Stimulated activated CD8-positive, alpha-beta memory T cell treated with anti-CD3 and anti-CD28 coated beads, Interleukin-4, amount 100 ng/mL, for 24 hours (primary cell): ENCODE measurements around the gene DCTD.

Experiments
- DNase-seq: peaks from one replicate; pipeline ENCODE4 v3.0.0-alpha.2; 2020; ENCODE audit warnings: low read depth

DCTD gene

GRCh38 chr4:182917182-182918043 is at the start of gene DCTD:
TSS of gene DCTD (minus strand) at chr4:182917386. CDS start at chr4:182915568, 1,818 bp downstream.
- peak; percentile 76 for DNase-seq

DNA sequence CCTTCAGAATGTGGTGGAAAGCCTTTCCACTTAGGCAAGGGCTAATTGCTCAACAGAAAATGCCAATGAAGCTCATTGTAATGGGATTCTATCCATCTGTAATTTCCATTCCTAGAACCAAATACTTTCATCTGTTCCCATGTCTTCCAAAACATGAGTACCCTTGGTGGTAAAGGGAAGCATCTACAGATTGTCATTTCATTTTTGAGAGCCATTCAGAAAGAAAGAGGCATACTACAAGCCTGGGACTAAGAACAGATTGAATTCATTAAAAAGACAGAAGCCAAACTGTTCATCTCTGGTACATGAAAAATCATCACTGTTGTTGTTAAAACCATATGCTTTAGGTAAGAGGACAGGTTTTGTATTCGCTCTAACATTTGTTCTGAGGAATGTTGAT is 43.6 kb upstream of the DCTD start:
- DNase-seq = no peak

GRCh38 chr4:182960228-182960627 is 43.0 kb upstream of the DCTD start:
- DNase-seq = no peak

- no peak for DNase-seq
Observed at GRCh38 chr4:182955411-182955810, 38.2 kb upstream of the DCTD start.

DNA sequence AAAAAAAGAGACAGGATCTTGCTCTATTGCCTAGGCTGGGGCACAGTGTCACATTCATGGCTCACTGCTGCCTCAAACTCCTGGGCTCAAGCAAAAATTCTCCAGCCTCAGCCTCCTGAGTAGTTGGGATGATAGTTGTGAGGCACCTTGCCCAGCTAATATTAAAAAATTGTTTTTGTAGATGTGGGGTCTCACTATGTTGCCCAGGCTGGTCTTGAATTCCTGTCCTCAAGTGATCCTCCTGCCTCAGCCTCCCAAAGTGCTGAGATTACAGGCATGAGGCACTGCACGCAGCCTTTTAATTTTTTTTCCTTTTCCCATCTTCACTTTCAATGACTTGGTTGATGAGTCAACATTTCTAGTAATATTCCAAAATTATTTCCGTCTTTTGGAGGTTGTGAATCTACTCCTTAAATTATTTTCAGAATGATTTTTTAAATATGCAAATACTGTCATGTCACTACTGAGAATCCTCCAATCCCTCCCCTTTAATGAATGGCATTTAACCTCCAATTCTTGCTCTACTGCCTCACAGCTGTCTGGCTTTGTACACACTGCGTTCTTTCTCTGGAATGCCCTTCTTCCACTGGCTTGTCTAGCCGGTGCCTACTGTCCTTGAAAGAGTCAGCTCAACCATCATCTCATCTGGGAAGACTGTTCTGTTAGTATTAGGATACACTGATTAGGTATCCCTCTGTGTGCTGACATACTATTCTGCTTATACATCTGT is 27.5 kb upstream of the DCTD start:
- no peak for DNase-seq

- DNase-seq = no peak
Observed at GRCh38 chr4:182939680-182940079, 22.5 kb upstream of the DCTD start.

- peak; percentile 57 for DNase-seq
Observed at GRCh38 chr4:182938205-182938645, 21.0 kb upstream of the DCTD start.

- no peak for DNase-seq
Observed at GRCh38 chr4:182937268-182938204, 20.4 kb upstream of the DCTD start.

DNA sequence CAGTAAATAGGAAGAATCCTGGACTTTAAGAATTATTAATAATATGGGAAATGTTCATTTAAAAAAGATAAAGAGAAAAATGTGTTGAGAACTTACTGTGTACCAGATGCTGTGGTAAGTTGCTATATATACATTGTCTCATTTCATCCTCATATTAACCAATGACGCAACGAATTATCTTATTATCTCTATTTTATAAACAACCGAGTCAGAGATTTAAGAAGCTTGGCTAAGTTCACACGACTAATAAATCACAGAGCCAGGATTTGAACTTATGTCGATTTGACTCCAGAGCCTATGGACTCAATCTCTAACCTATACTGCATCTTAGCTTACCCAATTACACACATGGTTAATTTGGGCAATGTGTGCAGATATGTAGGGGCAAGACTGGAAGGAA is 15.5 kb upstream of the DCTD start:
- no peak for DNase-seq

GRCh38 chr4:182931691-182932345 is 14.6 kb upstream of the DCTD start:
- DNase-seq = no peak

GRCh38 chr4:182930889-182931288 is 13.7 kb upstream of the DCTD start:
- no peak for DNase-seq

DNA sequence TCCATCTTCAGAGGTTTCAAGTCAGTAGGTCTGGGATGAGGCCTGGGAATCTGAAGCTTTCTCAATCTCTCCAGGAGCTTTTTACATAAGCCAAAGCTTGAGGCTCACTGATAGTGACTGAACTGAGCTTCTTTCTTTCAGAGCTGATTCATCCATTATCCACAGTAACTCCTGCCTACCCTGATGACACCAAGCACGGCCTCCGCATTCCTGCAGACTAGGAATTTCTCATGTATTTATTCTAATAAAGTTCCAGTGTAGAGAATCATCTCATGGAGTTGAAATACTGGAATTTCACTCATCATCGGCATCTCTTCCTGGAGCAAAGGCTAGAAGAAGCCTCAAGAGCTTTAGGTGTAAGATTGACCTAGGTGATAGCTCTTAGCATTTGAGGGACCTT is 12.1 kb upstream of the DCTD start:
- DNase-seq = no peak

- DNase-seq = no peak
Observed at GRCh38 chr4:182928061-182928460, 10.9 kb upstream of the DCTD start.

DNA sequence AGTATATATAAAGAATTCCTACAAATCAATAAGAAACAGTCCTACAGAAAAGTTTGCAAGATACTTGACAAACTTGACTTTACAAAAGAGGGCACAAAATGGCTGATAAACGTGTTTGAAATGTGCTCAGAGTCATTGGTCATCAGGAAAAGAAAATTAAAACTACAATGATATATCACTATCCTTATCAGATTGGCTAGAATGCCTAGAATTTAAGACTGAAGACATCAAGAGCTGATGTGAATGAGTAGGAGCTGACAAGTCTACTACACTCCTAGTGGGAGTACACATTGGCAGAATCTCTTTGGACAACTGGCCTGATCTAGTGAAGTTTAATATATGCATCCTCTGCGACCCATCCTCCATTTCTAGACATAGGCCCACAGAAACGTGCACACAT is 10.3 kb upstream of the DCTD start:
- DNase-seq = no peak

DNA sequence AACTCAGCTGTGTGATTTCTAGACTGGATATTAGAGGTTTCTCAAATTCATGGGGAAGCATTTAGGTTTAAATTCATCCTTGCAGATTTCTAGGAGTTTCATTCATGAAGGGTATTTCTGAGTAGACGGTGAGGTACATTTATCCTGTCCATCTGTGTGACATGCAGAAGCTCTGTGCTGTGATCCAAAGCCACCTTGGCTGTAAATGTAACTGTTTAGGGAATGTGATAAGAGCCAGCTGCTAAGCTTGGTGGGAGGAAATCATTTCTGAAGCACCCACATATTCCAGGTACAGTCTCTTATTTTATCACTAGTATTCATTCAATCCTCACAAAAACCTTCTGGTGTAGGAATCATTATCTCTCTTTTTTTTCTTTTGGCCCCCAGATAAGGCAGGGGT is 8.7 kb upstream of the DCTD start:
- DNase-seq = no peak

- DNase-seq = peak; percentile 38
Observed at GRCh38 chr4:182925298-182925757, 8.1 kb upstream of the DCTD start.

DNA sequence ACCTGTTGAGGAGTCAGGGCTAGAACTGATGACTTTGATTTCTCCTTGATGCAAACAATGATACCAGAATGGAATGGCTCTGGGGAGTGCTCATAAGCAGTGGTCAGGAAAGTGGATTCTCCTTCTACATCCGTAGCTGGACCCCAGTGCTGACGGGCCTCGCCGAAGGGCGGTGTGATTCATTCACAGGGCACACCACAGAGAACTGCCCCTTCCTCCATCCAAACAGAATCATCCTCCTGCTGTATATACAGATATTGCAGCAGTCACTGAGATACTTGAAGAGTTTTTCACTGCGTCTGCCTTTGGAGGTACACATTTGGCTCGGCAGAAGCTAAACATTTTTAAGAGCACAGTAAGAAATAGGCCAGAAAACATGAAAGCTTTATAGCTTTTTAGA is 7.3 kb upstream of the DCTD start:
- DNase-seq = no peak

DNA sequence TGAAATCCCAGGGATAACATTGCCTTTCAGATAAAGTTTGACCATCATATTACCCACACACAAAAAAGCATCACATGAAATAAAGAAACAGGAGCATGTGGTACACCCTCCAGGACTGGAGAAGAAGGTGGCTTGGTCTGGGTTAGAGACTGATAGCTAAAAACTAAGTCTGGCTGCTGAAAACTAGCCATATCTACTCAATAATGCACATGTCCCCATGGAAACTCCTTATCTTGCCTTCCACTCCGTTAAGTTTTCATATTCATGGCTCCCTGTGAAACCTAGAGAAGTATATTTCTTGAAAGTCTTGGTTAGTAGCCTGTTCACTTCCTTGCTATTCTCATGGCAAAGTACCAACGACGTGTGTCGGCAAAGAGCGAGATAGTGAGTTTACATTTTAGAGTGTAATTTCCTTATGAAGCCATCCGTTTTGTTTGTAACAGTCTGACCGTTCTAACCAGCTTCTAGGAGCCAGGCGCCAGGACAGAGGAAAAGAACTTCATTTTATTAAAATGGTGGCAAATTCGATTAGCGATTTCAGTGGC is 6.7 kb upstream of the DCTD start:
- no peak for DNase-seq

- DNase-seq = no peak
Observed at GRCh38 chr4:182923366-182923765, 6.2 kb upstream of the DCTD start.

- DNase-seq = no peak
Observed at GRCh38 chr4:182922501-182923284, 5.5 kb upstream of the DCTD start.
